ENCODE measurements around the gene ECE1. TPM values are rescaled to one million over a fixed set of nuclear protein-coding genes. Genes with fewer than 3 reads are reported as not detected.
A peak's percentile ranks its signal among the peaks of the same experiment; 100 is the strongest.

ECE1 gene
- total and polyA plus RNA-seq, 9 of the 15 experiments (the other 6 are each of a cell fraction or from before 2014, with no cell fraction given): 0.56 to 34.8 (median 11.0) TPM

DNA sequence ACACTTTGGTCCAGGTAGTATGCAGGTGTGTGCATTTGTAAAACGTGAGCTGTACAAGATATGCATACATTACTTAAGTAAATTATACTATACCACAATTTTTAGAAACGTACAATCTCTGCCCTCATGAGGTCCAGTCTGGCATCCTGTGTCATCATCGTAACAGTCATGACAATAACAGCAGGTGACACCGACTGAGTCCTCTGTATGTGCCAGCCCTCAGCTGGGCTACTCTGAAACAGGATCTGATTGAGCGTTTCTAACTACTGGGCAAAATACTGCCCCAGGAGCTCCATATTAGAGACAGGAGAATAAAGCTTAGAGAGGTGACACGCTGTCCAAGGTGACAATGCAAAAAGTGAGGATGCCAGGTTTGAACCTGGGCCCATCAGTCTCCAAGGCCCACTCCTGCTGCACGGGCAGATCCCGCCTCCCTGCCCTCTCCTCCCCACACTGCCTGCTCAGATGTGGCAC lies 47.2 kb upstream of the ECE1 start:
- Histone ChIP-seq H3K4me1 (replicated peaks in 1 of 2; ENCODE audit: control insufficient read depth in 2 of 2, insufficient read depth in 2 of 2, low read length in 2 of 2) (peaks cover 22 to 26% of the 10 kb centered on the region in 2 experiments; a peak in 4 of 5 replicates), H3K4me3 (no peak overlapping the region), H3K9me3 (replicated peaks; ENCODE audit: control insufficient read depth, insufficient read depth, low read depth, low read length) (no peaks in the 10 kb centered on the region), H3K79me2 (ENCODE audit: control insufficient read depth, insufficient read depth, low read length) (peaks cover 2% of the 10 kb centered on the region; the same call in 1 of the 3 replicates), H3K27ac (ENCODE audit: extremely low read depth, low read depth, low read length) (no peak overlapping the region), H3K4me2 (ENCODE audit: insufficient read depth, low read length) (no peak overlapping the region), H3K9me1 (ENCODE audit: control insufficient read depth, insufficient read depth, low read length) (no peaks in the 10 kb centered on the region), H3K9ac (ENCODE audit: insufficient read depth in 1 of 2, low read depth in 2 of 2, low read length in 2 of 2) (no peak overlapping the region), H3K36me3 (ENCODE audit: control insufficient read depth, insufficient read depth, low read length) (no peaks in the 10 kb centered on the region), H2AFZ (ENCODE audit: low read depth, low read length) (no peak overlapping the region), H3K27me3 (ENCODE audit: control insufficient read depth in 2 of 2, insufficient read depth in 2 of 2, low read length in 2 of 2) (no peaks in the 10 kb centered on the region; a peak in 1 of 5 replicates), H4K20me1 (replicated peaks; ENCODE audit: control insufficient read depth, insufficient read depth, low read length) (peaks cover 51% of the 10 kb centered on the region)
- in situ Hi-C loops (cut with MboI) (no loop called here), intact Hi-C loops (cut with micrococcal nuclease) (no loop called here)
- BruUV-seq (replicated peaks): no TSS peak
- FAIRE-seq (no peak), ATAC-seq (no peak), DNase-seq (ENCODE audit: extremely low read depth in 1 of 4, low spot score in 3 of 4) (no peak)
- POLR2A ChIA-PET: interaction anchor here (0.6 to 2.3 kb wide), 8 partner anchors 8 to 105 kb away, joined by 3 to 11 read pairs (median 4); no protein-coding TSS in a partner anchor
- WGBS (ENCODE audit: insufficient coverage, low coverage, missing lambda C conversion rate): 54% methylated on average over 8 of the region's 8 CpGs
- CTCF ChIA-PET (ENCODE audit: low intra/inter-chr PET ratio): no interaction called here
- TF ChIP-seq NEUROD1 (IDR thresholded peaks at IDR 0.05; ENCODE audit: borderline replicate concordance, low read depth, low read length, partially characterized antibody) (no peak), ZNF263 (CRISPR knock-in tag; IDR thresholded peaks at IDR 0.05; ENCODE audit: borderline replicate concordance) (0 out of 2 replicates have a peak, but pooled peaks have one; percentile 4), RBM39 (optimal IDR thresholded peaks at IDR 0.05; ENCODE audit: low read depth, low read length) (no peak), RBM22 (IDR thresholded peaks at IDR 0.05; ENCODE audit: low read depth, low read length, poor library complexity, severe bottlenecking) (no peak), NFE2 (IDR thresholded peaks at IDR 0.05; ENCODE audit: low read depth) (peak; percentile 25; the same call in 1 of the 2 replicates), SMAD2 (IDR thresholded peaks at IDR 0.05; ENCODE audit: low read depth, low read length) (no peak), CCAR2 (IDR thresholded peaks at IDR 0.05; ENCODE audit: low read depth, low read length) (no peak), SNRNP70 (optimal IDR thresholded peaks at IDR 0.05; ENCODE audit: low read depth, low read length) (no peak), ZNF551 (CRISPR knock-in tag; IDR thresholded peaks at IDR 0.05) (no peak), ZFP30 (CRISPR knock-in tag; IDR thresholded peaks at IDR 0.05; ENCODE audit: borderline replicate concordance) (no peak), POU5F1 (IDR thresholded peaks at IDR 0.05; ENCODE audit: borderline replicate concordance, low read depth, low read length, partially characterized antibody) (no peak)
- TF ChIP-seq, protein P1, sequence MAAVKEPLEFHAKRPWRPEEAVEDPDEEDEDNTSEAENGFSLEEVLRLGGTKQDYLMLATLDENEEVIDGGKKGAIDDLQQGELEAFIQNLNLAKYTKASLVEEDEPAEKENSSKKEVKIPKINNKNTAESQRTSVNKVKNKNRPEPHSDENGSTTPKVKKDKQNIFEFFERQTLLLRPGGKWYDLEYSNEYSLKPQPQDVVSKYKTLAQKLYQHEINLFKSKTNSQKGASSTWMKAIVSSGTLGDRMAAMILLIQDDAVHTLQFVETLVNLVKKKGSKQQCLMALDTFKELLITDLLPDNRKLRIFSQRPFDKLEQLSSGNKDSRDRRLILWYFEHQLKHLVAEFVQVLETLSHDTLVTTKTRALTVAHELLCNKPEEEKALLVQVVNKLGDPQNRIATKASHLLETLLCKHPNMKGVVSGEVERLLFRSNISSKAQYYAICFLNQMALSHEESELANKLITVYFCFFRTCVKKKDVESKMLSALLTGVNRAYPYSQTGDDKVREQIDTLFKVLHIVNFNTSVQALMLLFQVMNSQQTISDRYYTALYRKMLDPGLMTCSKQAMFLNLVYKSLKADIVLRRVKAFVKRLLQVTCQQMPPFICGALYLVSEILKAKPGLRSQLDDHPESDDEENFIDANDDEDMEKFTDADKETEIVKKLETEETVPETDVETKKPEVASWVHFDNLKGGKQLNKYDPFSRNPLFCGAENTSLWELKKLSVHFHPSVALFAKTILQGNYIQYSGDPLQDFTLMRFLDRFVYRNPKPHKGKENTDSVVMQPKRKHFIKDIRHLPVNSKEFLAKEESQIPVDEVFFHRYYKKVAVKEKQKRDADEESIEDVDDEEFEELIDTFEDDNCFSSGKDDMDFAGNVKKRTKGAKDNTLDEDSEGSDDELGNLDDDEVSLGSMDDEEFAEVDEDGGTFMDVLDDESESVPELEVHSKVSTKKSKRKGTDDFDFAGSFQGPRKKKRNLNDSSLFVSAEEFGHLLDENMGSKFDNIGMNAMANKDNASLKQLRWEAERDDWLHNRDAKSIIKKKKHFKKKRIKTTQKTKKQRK (IDR thresholded peaks at IDR 0.05; ENCODE audit: borderline replicate concordance, low read depth, low read length): no peak
- TF ChIP-seq, protein P2, sequence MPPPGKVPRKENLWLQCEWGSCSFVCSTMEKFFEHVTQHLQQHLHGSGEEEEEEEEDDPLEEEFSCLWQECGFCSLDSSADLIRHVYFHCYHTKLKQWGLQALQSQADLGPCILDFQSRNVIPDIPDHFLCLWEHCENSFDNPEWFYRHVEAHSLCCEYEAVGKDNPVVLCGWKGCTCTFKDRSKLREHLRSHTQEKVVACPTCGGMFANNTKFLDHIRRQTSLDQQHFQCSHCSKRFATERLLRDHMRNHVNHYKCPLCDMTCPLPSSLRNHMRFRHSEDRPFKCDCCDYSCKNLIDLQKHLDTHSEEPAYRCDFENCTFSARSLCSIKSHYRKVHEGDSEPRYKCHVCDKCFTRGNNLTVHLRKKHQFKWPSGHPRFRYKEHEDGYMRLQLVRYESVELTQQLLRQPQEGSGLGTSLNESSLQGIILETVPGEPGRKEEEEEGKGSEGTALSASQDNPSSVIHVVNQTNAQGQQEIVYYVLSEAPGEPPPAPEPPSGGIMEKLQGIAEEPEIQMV (tag; conservative IDR thresholded peaks at IDR 0.05; ENCODE audit: low read depth): no peak
- TF ChIP-seq, protein P3, sequence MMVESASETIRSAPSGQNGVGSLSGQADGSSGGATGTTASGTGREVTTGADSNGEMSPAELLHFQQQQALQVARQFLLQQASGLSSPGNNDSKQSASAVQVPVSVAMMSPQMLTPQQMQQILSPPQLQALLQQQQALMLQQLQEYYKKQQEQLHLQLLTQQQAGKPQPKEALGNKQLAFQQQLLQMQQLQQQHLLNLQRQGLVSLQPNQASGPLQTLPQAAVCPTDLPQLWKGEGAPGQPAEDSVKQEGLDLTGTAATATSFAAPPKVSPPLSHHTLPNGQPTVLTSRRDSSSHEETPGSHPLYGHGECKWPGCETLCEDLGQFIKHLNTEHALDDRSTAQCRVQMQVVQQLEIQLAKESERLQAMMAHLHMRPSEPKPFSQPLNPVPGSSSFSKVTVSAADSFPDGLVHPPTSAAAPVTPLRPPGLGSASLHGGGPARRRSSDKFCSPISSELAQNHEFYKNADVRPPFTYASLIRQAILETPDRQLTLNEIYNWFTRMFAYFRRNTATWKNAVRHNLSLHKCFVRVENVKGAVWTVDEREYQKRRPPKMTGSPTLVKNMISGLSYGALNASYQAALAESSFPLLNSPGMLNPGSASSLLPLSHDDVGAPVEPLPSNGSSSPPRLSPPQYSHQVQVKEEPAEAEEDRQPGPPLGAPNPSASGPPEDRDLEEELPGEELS (CRISPR knock-in tag; IDR thresholded peaks at IDR 0.05; ENCODE audit: borderline replicate concordance): no peak
